MV-4-11 (cell line): ENCODE measurements around the gene MS4A15.
"Not testable (repeated sequence)": the region's sequence is repeated elsewhere in the genome, so short reads cannot be mapped to it uniquely, and the experiment has no call there.

Source experiments
- DNase-seq: peaks from one replicate; lab custom pipeline; 2025; lab: John Stamatoyannopoulos, UW

MS4A15 gene, protein sequence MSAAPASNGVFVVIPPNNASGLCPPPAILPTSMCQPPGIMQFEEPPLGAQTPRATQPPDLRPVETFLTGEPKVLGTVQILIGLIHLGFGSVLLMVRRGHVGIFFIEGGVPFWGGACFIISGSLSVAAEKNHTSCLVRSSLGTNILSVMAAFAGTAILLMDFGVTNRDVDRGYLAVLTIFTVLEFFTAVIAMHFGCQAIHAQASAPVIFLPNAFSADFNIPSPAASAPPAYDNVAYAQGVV

DNA sequence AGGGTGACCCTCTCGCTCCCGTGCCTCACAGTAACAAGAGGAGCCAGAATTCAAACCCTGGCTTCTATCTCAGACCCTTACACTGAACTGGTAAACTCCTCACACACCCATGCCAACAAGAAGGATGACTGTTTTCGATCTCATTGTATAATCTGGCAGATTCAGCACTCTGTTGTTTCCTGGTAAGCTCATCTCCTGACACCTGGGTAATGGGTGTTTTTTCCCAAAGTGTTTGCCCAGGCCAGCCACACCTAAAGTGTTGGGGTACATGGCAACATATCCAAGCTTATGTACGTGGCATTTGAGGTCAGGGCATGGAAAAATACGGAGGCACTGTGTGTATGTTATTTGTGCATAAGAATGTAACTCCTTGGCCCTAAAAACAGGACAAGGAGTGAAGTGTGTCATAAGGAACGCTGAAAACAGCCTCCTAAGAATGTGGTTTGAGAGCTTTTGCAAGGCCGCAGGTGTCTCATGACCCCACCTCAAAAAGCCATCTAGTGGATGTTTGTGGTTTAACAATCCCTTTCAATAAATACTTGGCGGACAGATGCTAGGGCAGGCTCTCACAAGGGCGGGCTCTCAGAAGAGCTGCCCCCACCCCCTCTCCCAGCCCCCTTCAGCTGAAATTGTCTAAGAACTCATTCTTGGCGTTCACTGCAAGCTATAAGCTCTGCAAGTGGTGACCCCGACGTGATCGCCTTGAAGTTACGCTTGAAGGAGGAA lies at the start of gene MS4A15:
MS4A15 (plus strand) TSS at position 561 of the 726 bp plus-strand sequence. CDS start 6,867 bp downstream, outside the sequence.
- peak; percentile 61 for DNase-seq

DNA sequence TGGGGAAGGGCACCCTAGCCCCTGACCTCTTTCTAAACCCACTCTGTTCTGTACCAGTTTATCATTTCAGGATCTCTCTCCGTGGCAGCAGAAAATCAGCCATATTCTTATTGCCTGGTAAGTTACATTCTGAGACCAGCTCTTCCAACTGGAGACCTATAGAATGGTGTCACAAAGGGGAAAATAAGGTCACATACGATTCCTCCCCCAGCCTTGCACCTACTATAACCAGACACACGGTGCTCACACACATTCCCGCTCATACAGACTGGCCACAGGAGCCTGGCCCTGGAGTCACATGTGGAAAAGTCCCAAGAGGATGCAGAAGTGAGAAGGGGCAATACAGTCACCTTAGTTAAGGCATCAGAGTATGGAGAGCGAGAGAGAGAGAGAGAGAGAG lies 49.7 kb upstream of the MS4A15 start:
- no peak for DNase-seq

DNA sequence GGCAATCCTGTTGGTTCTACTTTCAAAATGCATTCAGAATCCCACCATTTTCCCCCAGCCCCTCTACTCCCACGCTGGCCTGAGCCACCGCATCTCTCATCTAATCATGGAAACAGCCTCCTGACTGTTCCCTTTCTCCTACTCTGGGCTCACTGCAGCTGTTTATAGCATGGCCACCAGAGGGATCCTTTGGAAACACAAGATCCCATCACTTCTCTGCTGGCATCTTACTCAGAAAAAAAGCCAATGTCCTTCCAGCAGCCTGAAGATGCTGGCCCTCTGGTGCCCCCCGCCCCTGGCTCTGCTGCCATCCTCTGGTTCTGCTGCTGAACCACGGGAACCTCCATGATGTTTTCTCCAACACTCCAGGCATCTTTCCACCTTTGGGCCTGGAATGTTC lies 46.2 kb upstream of the MS4A15 start:
- DNase-seq: no peak

DNA sequence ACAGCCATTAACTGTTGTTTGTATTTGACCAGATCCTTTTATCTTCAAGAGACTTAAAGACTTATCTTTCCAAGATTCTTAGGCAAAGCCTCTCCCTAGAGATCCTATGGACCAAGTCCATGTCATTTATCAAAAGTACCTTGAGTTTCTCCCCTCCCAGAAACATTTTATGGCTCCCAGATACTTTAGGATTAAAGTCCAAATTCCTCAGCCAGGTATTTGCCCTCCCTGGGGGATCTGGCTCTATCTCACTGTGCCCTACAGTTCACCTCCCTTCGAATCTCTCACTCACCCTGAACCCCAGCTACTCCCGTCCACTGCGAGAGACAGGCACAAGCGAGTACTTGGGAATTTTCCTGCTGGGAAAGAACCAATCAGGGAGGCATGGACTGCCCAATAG lies 45.4 kb upstream of the MS4A15 start:
- DNase-seq: no peak

DNA sequence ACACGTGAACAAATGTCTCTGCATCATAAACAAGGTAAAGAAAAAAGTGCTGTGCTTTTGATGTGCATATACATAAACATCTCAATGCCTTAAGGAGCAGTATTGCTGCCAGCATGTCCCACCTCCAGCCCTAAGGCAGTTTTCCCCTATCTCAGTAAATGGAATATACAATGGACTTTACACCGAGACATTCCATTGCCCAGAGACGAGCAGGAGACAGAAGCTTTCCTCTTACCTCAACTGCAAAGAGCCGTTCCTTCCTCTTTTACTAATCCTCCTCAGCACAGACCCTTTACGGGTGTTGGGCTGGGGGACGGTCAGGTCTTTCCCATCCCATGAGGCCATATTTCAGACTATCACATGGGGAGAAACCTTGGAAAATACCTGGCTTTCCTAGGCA lies 43.2 kb upstream of the MS4A15 start:
- not testable (repeated sequence) for DNase-seq

DNA sequence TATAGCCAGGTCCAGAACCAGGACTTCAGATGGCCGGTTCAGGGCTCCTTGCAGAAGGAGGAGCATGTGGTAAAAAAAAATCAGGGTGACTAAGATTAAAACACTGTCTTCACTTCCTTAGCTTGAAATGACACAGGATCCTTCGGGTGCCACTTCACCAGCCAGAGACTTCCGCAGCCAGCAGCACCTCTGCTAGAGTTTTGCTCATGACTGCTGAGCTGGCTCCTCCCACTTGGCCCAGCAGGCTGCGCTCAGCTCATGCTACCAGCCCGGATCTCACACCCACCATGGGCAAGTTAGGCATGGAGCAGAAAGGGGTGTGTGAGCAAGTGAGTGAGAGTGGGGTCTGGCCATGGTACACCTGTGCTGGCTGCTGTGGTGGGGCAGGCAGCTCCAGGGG lies 38.7 kb upstream of the MS4A15 start:
- peak; percentile 43 for DNase-seq

DNA sequence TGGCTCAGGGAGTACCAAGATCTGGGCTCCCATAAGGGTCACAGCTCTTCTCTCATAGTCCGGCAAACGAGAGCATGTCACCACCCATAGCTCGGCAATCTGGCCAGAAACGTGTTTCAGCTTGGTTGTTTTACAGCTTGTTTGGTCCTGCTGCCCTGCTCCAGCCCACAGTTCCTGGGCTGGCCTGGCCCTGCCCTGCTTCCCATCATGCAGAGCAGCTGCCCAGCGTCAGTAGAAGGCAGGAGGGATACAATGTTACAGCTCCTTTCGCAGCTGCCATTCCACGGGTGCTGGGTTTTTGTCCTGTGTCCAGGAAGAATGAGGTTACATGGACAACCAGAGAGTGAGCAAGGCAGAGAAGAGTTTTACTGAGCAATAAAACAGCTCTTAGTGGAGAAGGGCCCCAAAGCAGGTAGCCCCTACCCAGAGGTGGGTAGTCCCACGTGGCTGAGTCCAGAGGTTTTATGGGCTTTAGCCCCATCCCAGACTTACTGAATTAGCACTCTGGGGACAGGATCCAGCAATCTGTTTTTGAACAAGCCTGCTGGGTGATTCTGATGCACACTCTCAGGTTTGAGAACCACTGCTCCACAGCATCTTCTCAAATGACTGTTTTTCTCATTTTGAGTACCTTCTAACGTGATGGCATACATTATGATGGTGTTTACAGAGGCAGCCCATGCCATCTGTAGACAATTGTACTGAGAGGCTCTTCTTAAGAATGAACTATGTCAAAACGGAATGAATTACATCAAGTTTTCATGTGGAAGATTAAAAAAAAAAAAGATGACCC lies 37.9 kb upstream of the MS4A15 start:
- no peak for DNase-seq

DNA sequence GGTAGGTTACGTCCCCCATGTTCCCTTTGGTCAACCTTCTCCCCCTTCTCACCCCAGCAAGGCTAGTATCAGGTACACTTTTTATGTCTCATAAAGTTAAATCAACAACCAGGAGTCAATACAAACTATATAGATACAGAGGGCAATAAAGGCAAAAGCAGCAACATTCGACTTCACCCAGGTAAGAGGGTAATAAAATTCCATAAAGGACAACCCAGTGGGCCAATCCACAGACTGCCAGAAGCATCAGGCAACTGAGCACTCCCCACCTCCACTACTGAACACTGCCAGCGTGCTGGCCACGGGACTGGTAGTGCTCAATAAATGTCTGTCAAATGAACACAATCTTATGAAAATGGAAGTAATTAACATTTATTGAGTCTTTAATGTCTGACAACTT lies 37.3 kb upstream of the MS4A15 start:
- no peak for DNase-seq

DNA sequence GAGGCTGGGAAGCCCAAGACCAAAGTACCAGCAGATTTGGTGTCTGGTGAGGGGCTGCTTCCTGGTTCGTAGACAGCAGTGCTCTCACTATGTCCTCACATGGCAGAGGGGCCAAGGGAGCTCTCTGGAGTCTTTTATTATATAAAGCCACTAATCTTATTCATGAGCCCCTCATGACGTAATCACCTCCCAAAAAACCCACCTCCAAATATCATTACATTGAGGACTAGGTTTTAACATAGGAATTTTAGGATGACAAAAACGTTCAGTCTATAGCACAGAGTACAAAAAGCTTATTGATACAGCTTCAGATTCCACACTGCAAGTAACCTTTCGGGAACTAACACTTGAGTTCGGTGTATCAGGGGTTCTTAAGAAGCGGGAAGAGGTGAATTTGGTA lies 36.2 kb upstream of the MS4A15 start:
- no peak for DNase-seq

DNA sequence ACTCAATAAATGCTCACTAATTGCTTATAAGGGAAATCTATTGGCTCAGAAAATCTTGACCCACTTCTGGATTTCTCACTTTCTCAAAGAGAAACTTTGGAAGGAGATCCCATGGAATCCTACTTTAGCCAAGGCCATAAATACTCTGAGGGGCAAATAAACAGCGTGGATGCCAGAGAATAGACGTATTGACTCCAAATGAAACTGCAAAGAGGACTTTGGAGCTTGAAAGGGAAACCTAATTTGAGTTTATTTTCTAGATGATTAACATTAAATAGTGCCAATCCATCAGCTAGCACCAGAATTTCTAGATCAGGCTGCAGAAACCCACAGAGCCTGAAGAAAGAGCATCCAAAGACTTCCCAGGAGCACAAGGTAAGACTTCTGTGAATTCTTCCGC lies 32.2 kb upstream of the MS4A15 start, which contains the start of gene MS4A18:
MS4A18 (plus strand) TSS at position 301 of the 400 bp plus-strand sequence.
- no peak for DNase-seq

DNA sequence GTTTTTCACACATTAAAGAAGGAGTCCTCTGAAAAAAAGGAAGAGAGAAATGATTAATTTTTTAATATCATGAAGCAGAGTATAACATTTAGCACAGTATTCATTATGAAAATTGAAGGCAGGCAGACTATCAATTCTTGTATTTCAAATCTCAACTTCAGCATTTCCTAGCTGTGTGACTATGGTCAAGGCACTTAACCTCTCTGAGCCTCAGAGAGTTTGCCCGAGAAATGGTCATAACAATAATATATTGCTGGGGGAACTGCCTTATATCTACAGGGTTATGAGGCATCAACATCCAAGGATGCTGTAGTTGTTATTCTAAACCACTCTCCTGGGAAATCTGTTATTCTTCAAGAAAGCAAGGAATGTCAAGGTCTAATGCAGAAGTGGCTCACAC lies 31.1 kb upstream of the MS4A15 start:
- no peak for DNase-seq

DNA sequence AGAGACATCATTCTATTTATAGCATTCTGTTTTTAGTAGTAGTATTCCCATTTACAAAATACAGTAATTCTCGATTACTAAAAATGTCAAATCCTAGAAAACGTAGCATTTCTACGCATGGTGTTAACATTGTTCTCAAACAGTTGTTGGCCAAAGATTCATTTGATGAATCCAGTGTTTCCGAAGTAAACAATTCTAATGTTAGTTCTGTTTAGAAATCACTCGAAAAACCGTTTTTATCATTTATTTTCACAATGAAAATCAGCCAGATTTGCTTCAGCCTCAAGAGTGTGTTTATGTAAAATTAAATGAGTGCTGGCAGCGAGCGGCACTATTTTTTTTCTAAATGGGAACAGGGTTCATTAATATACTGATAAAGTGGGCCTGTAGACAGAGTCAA lies 25.1 kb upstream of the MS4A15 start:
- DNase-seq: no peak

DNA sequence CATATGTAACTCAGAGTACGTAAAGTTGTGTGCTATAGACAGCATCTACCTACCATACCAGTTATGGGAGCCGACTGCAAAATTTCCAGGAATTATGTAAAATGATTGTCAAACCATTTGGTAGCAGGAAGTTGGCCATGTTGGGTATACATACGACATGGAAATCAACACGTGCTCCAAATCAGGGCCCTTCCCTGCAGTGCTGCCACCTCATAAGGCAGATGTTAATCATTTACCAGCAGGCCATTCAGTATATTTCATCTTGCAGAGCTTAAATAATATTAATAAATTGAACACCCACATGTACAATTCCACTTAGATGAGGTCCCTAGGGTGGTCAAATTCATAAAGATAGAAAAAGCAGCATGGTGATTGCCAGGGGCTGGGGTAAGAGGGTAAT lies 22.4 kb upstream of the MS4A15 start:
- DNase-seq: no peak

DNA sequence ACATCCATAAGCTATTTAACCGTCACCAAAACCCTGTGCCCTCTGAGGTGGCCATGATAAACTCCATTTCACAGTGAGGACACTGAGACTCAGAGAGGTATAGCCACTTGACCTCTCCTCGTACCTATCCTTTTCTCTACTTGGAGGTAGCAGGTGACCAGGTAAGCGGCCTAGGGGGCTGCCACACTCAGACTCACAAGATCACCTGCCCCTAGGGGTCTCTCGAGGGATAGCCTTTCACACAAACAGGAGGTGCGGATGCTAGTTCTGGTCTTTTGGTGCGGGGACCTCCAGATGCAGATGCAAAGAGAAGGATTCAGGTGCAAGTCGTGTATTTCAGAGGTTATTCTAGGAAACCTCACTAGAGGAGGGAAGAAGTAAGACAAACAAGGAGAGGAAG lies 17.6 kb upstream of the MS4A15 start:
- no peak for DNase-seq

DNA sequence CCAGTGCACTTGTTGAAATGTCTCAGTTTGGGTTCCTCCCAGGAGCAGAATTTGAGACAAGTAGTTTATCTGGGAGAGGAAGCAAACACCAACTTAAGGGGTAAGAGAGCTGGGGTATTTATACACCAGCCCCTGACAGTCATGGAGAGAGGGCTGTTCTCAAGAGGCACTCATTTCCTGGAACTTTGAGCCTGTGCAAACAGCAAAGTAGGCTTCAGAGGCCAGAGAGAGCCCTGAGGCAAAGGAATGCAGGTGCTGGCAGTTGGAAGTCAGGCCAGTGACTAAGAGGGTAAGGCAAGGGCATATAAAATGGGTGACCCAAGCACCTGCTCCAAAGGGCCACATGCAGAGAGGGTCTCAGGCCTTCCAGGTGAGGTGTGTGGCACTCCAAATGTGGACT lies 16.1 kb upstream of the MS4A15 start:
- no peak for DNase-seq

DNA sequence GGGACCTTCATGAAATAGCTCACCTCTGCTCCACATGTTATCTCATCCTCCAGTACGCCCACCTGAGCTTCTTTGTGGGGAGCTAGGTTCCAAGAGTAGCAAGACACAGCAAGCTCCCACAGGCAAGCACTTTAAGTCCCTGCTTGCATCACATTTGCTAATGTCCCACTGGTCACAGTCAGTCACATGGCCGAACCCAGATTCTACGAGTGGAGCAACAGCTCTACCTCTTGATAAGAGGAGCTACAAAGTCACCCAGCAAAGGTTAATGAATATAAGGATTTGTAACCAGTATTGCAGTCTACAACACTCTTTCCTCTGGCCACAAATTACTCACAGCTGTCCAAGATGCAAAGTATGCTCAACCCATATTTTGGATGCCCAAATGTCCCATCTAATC lies 15.2 kb upstream of the MS4A15 start:
- DNase-seq: no peak

DNA sequence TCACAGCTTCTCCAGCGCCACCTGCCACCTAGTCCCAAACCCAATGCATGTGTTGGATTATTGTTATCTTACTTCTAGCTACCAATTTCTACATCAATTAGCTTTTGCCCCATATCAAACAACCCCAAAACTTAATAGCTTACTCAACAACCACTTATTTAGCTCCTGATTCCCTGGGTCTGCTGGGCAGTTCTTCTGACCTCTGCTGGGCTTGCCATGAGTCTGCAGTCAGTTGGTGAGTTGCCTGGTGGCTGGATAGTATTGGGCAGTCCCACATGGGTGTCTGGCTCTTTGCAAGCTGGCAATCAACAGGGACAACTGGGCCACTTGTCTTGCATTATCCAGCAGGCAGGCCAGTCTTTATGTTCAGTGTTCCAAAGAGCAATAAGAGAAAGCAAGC lies 13.6 kb upstream of the MS4A15 start:
- no peak for DNase-seq

DNA sequence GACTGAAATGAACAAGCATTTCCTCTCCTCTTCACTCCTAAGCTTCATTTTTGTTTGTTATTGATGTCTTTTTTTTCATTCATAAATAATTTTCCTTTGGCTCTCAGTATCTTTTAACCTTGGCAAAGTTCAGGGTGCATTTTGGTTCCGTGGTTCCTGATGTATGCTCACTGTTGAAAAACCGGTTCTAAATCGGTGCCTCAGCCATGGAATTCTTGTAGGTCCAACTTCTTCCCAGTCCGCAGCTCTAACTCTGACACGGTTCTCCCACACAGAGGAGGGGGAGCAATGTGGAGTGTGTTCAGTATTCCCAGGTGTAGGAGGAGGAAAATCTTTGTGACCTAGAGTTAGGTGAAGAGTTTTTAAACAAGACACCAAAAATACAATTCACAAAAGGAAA lies 12.6 kb upstream of the MS4A15 start:
- DNase-seq: no peak

DNA sequence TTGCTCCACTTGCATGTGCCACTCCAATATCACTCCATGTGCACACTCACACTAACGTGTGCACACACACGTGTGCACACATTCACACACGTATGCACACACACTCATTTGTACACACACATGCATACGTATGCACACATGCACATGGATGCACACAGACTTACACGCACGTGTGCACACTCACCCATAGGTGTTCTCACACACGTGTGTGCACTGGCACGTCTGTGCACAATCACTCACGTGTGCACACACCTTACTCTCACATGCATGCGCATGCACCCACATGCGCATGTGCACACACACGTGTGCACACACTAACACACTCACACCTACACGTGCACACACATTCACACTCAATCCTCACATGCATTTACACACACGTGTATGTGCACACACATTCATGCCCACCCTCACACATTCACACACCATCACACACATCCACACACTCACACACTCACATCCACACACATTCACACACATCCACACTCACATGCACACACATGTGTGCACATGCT lies 9.3 kb upstream of the MS4A15 start:
- no peak for DNase-seq

DNA sequence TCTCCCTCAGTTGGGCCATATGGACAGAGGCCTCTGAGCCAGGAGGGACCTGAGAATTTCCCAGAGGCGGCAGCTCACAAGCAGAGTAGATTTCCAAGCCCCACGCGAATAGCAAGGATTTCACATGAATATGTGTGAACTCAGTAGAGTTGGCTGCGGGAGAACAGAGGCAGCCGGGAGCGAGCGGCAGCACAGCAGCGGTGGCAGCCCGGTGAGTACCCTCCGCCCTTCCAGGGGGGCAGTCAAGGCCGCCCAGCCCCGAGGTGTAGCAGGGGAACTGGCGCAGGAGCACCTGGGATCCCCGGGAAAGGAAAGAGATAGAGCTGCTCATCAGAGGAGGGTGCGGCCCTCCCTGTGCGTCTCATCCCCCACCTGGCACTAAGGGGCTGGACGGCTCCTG lies 8.4 kb upstream of the MS4A15 start:
- no peak for DNase-seq

DNA sequence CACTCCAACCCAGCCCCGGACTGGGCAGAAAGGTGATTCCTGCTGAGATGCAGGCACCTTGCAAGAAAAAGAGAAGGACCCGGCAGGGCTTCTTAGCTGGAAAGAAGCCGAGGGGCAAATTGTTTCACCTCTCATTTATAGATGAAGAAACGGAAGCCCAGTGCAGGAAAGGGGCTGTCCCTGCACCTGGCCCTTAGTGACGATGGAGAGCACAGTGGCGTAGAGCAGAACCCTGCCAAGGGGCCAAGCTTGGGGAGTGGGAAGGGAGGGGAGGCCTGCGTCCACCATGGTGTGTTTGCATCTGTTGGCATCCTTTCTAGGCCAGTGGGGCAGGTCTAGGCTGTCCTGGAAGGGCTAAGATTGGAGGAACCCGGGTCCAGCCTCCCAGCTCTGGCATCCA lies 7.8 kb upstream of the MS4A15 start:
- DNase-seq: no peak

DNA sequence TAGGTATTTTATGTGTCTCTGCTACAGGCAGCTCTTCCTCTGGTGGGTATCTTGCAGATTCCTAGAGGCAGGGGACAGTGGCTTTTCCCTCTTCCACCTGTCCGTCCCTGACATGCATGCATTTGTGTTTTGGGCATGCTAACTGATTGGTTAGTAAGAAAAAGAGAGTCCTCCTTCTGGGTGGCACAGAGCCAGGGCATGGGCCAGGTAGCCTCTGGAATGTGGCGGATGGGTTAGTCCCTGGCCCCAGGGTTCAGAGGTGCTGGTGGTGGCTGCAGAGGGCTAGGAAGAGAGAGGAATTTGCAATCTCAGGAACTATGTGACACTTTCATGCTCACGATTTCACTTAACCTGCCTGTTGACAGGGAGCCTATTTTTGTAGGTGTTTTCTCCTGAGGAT lies 5.8 kb upstream of the MS4A15 start:
- DNase-seq: no peak

DNA sequence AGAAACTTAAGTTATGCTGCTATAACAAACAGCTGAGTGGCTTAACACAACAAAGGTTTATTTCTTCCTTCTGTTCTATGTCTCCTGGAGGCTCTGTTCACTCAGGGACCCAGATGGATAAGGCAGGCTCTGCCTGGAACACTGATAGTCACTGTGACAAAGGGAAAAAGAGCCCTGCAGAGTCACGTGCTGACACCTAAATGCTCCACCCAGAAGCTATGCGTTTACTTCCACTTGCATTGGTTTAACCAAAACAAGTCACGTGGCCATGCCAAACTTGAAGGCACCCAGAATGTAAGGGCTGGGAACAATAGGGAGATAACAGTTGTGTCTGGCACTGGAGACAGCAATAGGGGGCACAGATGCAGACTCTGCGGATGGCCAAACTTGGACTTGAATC lies 3.4 kb upstream of the MS4A15 start:
- no peak for DNase-seq
